Measurements from ENCODE around the gene TNF. TPM values are rescaled to one million over a fixed set of nuclear protein-coding genes. Genes with fewer than 3 reads are reported as not detected.

Gene TNF
- total and polyA plus RNA-seq, 2 donors (not counting 3 experiments of a cell fraction or from before 2014, with no cell fraction given), result not detected

DNA sequence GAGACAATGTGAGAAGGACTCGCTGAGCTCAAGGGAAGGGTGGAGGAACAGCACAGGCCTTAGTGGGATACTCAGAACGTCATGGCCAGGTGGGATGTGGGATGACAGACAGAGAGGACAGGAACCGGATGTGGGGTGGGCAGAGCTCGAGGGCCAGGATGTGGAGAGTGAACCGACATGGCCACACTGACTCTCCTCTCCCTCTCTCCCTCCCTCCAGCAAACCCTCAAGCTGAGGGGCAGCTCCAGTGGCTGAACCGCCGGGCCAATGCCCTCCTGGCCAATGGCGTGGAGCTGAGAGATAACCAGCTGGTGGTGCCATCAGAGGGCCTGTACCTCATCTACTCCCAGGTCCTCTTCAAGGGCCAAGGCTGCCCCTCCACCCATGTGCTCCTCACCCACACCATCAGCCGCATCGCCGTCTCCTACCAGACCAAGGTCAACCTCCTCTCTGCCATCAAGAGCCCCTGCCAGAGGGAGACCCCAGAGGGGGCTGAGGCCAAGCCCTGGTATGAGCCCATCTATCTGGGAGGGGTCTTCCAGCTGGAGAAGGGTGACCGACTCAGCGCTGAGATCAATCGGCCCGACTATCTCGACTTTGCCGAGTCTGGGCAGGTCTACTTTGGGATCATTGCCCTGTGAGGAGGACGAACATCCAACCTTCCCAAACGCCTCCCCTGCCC lies 1.7 kb downstream of the TNF start:
- no TSS peak for BruUV-seq (replicated peaks)
- H3K4me1 ChIP-seq (ENCODE audit: control insufficient read depth, extremely low read depth, insufficient read depth, low read length), result peaks cover 12% of the 10 kb centered on the region
- no peaks in the 10 kb centered on the region for H3K9me3 ChIP-seq (replicated peaks; ENCODE audit: control insufficient read depth, insufficient read depth, low read length)
- CTCF ChIA-PET, result interaction anchor here (4.2 to 32.6 kb wide), 3 partner anchors 9 to 21 kb away, joined by 16 to 1517 read pairs (median 286); partner anchors contain the start of genes ATP6V1G2, DDX39B, LST1 and NCR3
- H4K20me1 ChIP-seq (replicated peaks; ENCODE audit: control insufficient read depth, extremely low read depth, insufficient read depth, low read length), result no peaks in the 10 kb centered on the region
- dilution Hi-C loops (cut with MboI; ENCODE audit: extremely low pct_ligation_motif_present, low sequenced_read_pairs), result no loop called here
- no peaks in the 10 kb centered on the region for H3K9me1 ChIP-seq (replicated peaks; ENCODE audit: control insufficient read depth, extremely low read depth, insufficient read depth, low read length)
- H3K36me3 ChIP-seq (ENCODE audit: control insufficient read depth in 2 of 2, extremely low read depth in 1 of 2, insufficient read depth in 2 of 2, low read length in 2 of 2), result no peaks in the 10 kb centered on the region
- H3K27ac ChIP-seq (ENCODE audit: insufficient read depth, low read depth, low read length), result no peak overlapping the region
- POLR2A ChIA-PET, result no interaction called here
- DNase-seq (ENCODE audit: low read depth, low spot score) (no peak), FAIRE-seq (no peak)
- H3K27me3 ChIP-seq (ENCODE audit: control insufficient read depth in 2 of 2, insufficient read depth in 2 of 2, low read length in 2 of 2), result no peaks in the 10 kb centered on the region
- H3K9ac ChIP-seq (replicated peaks; ENCODE audit: extremely low read depth, insufficient read depth, low read length), result no peak overlapping the region
- peaks cover 9% of the 10 kb centered on the region for H3K79me2 ChIP-seq (ENCODE audit: control insufficient read depth, insufficient read depth, low read length)
- H2AFZ ChIP-seq (ENCODE audit: low read depth, low read length), result no peak overlapping the region
- no peak overlapping the region for H3K4me2 ChIP-seq (ENCODE audit: insufficient read depth, low read length)
- TF ChIP-seq GATA2 (IDR thresholded peaks at IDR 0.05; ENCODE audit: insufficient read depth, insufficient read length, low read depth, low read length) (no peak), EZH2 (IDR thresholded peaks at IDR 0.05; ENCODE audit: borderline replicate concordance, low read depth, low read length, severe bottlenecking) (no peak), JUN (IDR thresholded peaks at IDR 0.05; ENCODE audit: borderline replicate concordance, insufficient read depth, insufficient read length, low read depth) (no peak), MYC (IDR thresholded peaks at IDR 0.05; ENCODE audit: low read depth, low read length) (no peak), POLR2AphosphoS5 (IDR thresholded peaks at IDR 0.05; ENCODE audit: insufficient read depth, low read depth, low read length) (no peak), FOS (IDR thresholded peaks at IDR 0.05; ENCODE audit: borderline replicate concordance, insufficient read depth, low read length) (no peak), POLR2A (IDR thresholded peaks at IDR 0.05; ENCODE audit: low read depth, low read length) (no peak)
- TF ChIP-seq, protein P1, sequence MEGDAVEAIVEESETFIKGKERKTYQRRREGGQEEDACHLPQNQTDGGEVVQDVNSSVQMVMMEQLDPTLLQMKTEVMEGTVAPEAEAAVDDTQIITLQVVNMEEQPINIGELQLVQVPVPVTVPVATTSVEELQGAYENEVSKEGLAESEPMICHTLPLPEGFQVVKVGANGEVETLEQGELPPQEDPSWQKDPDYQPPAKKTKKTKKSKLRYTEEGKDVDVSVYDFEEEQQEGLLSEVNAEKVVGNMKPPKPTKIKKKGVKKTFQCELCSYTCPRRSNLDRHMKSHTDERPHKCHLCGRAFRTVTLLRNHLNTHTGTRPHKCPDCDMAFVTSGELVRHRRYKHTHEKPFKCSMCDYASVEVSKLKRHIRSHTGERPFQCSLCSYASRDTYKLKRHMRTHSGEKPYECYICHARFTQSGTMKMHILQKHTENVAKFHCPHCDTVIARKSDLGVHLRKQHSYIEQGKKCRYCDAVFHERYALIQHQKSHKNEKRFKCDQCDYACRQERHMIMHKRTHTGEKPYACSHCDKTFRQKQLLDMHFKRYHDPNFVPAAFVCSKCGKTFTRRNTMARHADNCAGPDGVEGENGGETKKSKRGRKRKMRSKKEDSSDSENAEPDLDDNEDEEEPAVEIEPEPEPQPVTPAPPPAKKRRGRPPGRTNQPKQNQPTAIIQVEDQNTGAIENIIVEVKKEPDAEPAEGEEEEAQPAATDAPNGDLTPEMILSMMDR (IDR thresholded peaks at IDR 0.05; ENCODE audit: extremely low read depth in 1 of 2, insufficient read depth in 1 of 2, low read depth in 1 of 2, low read length in 2 of 2), result no peak
- TF ChIP-seq, protein P2, sequence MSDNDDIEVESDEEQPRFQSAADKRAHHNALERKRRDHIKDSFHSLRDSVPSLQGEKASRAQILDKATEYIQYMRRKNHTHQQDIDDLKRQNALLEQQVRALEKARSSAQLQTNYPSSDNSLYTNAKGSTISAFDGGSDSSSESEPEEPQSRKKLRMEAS (IDR thresholded peaks at IDR 0.05; ENCODE audit: insufficient read depth, insufficient read length), result no peak
- intact Hi-C loops (cut with micrococcal nuclease), result no loop called here
- H3K4me3 ChIP-seq (replicated peaks in 1 of 3; ENCODE audit: insufficient read depth in 1 of 3, low read depth in 1 of 3, low read length in 3 of 3), result no peak overlapping the region

Data from endothelial cell of umbilical vein (primary cell).